Fibroblast of pulmonary artery (primary cell): ENCODE measurements around the gene HEPACAM.

Experiments used
- DNase-seq: peaks from one replicate; pipeline ENCODE4 v3.0.0-alpha.2; 2010; ENCODE audit warnings: low read depth
- H3K4me3 ChIP-seq: replicated peaks from 2 replicates; pipeline ENCODE4 v1.5.1; 2011; ENCODE audit warnings: low read depth, mild to moderate bottlenecking, control low read depth, low read length, moderate library complexity
- TF ChIP-seq, protein P1 (sequence below): IDR thresholded peaks from 2 replicates; pipeline ENCODE4 v1.5.1; 2011; ENCODE audit warnings: mild to moderate bottlenecking, control low read depth, low read length, inconsistent platforms; ENCODE audit errors: missing control alignments

Gene HEPACAM

DNA sequence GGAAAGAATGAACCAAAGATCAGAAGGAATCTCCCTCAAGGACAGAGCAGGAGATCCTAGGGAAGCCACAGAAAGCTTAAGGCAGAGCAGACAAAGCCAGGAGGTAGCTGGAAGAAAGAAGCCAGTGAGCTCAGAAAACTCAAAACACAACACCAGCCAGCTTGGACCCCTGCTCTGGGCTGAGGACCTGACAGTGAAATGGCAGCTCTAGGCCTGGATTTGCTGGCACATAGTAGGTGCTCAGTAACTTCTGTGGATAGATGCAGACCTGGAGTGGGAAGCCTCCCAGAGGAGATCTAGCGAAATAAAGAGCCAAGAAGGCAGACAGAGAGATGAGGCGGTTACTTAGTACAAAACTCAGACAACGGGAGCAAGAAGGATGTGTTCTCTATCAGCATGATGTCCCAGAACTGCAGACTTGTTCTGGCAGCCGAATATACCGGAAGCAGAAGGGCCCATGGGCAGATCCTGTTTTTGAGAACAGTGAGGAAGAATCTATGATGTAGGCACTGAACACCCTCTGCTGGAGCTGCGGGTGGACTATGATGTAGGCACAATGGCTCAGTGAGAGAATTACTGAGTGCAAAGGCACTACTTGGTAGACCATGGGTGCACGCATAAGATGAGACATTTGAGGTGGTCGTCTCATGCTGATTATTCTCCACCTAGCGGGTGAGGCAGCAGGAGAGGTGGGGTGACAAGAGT, 42.9 kb downstream of the HEPACAM start:
- H3K4me3 ChIP-seq = no peak overlapping the region
- TF ChIP-seq, protein P1, sequence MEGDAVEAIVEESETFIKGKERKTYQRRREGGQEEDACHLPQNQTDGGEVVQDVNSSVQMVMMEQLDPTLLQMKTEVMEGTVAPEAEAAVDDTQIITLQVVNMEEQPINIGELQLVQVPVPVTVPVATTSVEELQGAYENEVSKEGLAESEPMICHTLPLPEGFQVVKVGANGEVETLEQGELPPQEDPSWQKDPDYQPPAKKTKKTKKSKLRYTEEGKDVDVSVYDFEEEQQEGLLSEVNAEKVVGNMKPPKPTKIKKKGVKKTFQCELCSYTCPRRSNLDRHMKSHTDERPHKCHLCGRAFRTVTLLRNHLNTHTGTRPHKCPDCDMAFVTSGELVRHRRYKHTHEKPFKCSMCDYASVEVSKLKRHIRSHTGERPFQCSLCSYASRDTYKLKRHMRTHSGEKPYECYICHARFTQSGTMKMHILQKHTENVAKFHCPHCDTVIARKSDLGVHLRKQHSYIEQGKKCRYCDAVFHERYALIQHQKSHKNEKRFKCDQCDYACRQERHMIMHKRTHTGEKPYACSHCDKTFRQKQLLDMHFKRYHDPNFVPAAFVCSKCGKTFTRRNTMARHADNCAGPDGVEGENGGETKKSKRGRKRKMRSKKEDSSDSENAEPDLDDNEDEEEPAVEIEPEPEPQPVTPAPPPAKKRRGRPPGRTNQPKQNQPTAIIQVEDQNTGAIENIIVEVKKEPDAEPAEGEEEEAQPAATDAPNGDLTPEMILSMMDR = no peak
- peak; percentile 15 for DNase-seq

DNA sequence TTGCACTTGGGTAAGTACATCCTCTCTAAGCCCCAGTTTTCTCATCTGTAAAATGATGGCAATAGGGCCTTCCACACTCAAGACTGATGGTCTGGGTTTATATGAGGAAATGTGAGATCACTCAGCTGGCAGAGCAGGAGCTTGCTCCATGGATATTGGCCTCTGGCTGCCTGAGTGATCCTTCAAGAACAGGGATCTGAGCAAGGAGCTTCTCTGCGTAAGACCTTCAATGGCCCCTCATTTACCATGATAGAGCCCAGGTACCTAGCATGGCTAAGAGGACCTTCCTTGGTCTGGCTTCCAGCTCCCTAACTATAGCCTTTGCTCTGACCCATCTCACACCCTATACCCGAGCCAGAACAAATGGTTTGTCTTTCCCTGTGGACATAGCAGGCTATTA, 43.7 kb downstream of the HEPACAM start:
- TF ChIP-seq, protein P1 = no peak
- DNase-seq = no peak
- H3K4me3 ChIP-seq = no peak overlapping the region

DNA sequence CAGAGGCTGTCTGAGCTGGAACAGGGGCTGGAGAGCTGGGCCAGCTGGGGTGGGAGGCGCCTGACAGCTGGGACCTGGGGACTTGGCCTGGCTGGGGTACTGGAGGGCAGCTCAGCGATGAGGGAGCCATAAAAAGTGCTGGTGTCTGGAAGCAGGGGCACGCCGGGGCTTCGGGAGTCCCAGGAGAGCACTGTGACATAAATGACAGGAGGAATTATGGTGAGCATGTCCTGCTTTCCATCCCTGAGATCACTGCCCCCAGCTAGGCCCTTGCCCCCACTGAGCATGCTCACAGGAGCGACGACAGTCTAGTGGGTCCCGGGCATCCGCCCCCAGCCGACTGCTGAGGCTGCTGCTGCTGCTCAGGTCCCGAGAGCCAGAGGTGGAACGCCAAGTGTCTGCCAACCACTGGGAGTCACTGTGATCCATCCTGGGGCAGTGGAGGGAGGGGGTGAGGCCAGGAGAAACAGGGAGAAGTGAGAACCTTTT, 44.4 kb downstream of the HEPACAM start:
- TF ChIP-seq, protein P1 = no peak
- H3K4me3 ChIP-seq = no peak overlapping the region
- no peak for DNase-seq

DNA sequence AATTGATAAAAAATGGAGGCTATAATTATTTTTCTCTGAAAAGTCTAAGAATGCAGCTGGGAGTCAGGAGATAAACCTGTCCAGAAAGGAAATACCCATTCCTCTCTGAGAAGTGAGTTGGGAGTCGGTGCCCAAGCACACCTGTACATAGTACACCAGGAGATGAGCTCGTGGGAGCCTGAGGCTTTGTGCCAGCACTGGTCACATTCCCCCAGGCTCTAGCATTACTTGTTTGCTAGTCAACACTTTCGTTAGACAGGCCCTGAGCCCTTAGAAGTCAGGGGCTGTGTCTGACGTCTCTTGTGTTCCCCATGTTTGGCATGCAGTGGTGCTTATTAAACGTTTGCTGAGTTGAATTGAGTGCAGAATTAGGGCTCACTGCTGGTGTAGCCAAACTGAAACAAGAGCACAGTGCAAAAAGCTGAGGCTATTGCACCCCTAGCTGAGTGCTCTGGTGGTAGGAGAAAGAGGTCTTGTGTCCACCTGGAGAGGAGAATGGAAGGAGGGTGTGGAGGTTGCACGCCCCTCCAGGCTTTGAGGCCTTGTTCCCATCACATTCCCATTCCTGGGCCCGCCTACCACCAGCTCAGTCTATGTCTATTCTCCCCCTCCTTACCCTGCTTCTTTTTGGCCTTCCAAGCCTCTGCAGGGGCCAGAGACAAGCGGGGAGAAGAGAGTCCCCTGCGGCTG, 45.0 kb downstream of the HEPACAM start:
- no peak for DNase-seq
- no peak overlapping the region for H3K4me3 ChIP-seq
- TF ChIP-seq, protein P1 = no peak

DNA sequence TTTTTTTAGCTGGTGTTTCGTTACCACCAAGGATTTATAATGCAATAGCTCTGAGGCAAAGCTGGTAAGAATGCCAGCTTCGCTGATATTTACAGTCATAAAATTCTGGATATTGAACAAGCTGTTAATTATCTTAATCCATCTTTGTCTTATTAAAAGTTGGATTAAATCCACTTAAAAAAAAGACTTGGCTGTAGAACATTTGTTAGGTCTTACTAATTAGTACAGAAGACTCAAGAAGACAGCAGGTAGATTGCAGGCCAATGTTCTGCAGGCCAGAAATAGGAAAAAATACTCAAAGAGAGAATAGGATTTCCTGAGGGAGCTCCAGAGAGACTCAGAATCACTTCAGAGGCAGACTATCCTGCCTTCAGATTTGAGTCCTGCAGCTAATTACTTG, 45.7 kb downstream of the HEPACAM start:
- TF ChIP-seq, protein P1 = no peak
- DNase-seq = no peak
- H3K4me3 ChIP-seq = no peak overlapping the region

DNA sequence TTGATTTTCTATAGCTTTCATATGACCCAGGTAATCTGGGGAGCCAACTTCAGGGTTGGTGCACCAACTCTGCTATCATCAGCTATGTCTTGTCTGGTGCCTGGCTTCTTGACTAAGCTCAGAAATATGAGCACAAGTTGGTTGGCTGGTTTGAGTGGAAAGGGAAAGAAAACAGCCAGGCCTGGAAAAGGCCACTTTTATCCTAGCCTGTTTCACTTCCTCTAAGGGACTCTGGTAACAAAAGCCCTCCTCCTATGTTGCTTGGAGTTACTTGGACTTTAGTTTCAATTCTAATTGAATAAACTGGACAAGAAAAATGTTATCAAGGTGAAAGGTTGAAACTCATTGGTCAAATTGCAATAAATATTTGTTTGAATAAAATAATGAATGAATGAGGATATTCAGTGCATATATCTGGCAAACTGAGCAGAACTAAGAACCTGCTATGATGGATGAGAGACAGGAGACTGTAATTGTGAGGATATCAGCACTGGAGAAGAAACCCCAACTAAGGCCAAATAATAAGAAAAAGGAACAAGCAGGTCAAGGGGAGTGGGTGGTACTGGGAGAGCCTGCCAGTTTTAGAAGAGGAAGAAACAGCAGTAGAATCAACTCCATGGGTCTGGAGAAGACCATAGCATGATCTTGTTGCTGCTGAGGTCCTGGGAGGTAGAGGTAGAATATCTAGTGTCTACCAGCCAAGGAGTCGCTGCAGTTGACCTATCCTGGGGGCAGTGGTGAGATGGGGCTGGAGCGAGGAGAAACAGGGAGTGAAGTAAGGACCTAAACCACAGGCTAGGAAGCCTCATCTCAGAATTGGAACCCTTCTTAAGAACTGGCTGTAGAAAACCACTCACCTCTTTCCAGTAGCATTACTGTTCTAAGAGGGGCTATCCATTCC, 46.4 kb downstream of the HEPACAM start:
- DNase-seq = no peak

More for the DNA sequence above, 46.4 kb downstream of the HEPACAM start:
- no peak overlapping the region for H3K4me3 ChIP-seq
- TF ChIP-seq, protein P1 = no peak
